Measurements from ENCODE around the gene KRT7. TPM values are rescaled to one million over a fixed set of nuclear protein-coding genes. Genes with fewer than 3 reads are reported as not detected.

Gene KRT7
- total and polyA plus RNA-seq, 2 donors: 2.8 to 34.7 TPM

GRCh38 chr12:52197371-52198231 lies 35.4 kb upstream of the KRT7 start:
- H3K4me1 ChIP-seq (ENCODE audit: control insufficient read depth in 2 of 2, insufficient read depth in 2 of 2, low read length in 2 of 2): peaks cover 0 to 3% of the 10 kb centered on the region in 2 donors
- no peak for DNase-seq (ENCODE audit: low read depth in 6 of 9, low spot score in 9 of 9)
- no peaks in the 10 kb centered on the region for H3K36me3 ChIP-seq (ENCODE audit: control insufficient read depth in 2 of 2, insufficient read depth in 2 of 2, low read length in 1 of 2)
- no peak overlapping the region for H3K4me3 ChIP-seq (ENCODE audit: low read length in 2 of 2)
- H3K9me3 ChIP-seq (ENCODE audit: control insufficient read depth in 2 of 2, insufficient read depth in 1 of 2, low read length in 1 of 2): no peaks in the 10 kb centered on the region
- no peak overlapping the region for H3K27ac ChIP-seq (ENCODE audit: low read depth in 1 of 2, low read length in 1 of 2)
- peaks cover 0 to 12% of the 10 kb centered on the region in 2 donors for H3K27me3 ChIP-seq (ENCODE audit: control insufficient read depth in 2 of 2, insufficient read depth in 1 of 2, low read length in 1 of 2)
- 80% methylated on average over 11 of the region's 11 CpGs for WGBS

DNA sequence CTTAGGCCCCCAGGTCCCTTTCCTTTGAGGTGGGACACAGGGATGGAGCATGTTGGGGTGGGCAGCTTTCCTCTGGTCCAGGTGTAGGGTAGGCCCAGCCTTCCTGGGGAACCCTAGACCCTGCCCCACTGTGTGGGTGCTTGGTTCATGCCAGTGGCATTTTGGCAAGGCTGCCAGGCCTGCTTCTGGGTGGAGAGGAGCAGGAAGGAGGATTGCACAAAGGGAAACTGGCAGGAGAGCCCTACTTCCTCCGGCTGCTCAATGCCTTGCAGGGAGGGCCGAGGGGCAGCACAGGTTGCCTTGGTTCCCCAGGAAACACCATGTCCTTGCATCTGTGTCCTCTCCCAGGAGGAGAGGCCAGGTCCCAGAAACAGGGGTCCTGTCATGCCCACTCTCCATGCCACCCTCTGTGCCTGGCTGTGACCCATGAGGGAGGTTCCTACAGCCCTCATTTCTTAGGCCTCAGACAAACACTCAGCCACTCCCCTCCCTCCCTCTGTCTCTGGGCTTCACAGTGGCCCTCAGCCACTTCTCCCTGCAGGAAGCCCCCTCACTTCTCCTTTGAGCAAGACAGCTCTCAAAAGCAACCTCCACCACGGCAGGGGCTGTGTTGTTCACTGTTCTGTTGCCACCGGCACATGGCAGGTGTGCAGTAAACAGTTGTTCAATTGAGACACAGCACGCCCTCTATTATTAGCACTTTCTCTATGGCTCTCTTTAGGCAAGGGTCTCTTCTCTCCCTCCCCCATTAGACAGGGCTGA lies 34.4 kb upstream of the KRT7 start:
- H3K27ac ChIP-seq (ENCODE audit: low read depth in 1 of 2, low read length in 1 of 2): no peak overlapping the region
- H3K4me1 ChIP-seq (ENCODE audit: control insufficient read depth in 2 of 2, insufficient read depth in 2 of 2, low read length in 2 of 2): peaks cover 0 to 3% of the 10 kb centered on the region in 2 donors
- H3K4me3 ChIP-seq (ENCODE audit: low read length in 2 of 2): no peak overlapping the region
- no peak for DNase-seq (ENCODE audit: low read depth in 6 of 9, low spot score in 9 of 9)
- H3K36me3 ChIP-seq (ENCODE audit: control insufficient read depth in 2 of 2, insufficient read depth in 2 of 2, low read length in 1 of 2): no peaks in the 10 kb centered on the region
- WGBS: 49% methylated on average over 5 of the region's 5 CpGs
- H3K27me3 ChIP-seq (ENCODE audit: control insufficient read depth in 2 of 2, insufficient read depth in 1 of 2, low read length in 1 of 2): peaks cover 0 to 19% of the 10 kb centered on the region in 2 donors
- H3K9me3 ChIP-seq (ENCODE audit: control insufficient read depth in 2 of 2, insufficient read depth in 1 of 2, low read length in 1 of 2): no peaks in the 10 kb centered on the region

- H3K27me3 ChIP-seq (ENCODE audit: control insufficient read depth in 2 of 2, insufficient read depth in 1 of 2, low read length in 1 of 2): peaks cover 0 to 25% of the 10 kb centered on the region in 2 donors
- H3K9me3 ChIP-seq (ENCODE audit: control insufficient read depth in 2 of 2, insufficient read depth in 1 of 2, low read length in 1 of 2): no peaks in the 10 kb centered on the region
- 97% methylated on average over 8 of the region's 8 CpGs for WGBS
- no peak overlapping the region for H3K4me3 ChIP-seq (ENCODE audit: low read length in 2 of 2)
- DNase-seq (ENCODE audit: low read depth in 6 of 9, low spot score in 9 of 9): no peak
- no peaks in the 10 kb centered on the region for H3K36me3 ChIP-seq (ENCODE audit: control insufficient read depth in 2 of 2, insufficient read depth in 2 of 2, low read length in 1 of 2)
- H3K4me1 ChIP-seq (ENCODE audit: control insufficient read depth in 2 of 2, insufficient read depth in 2 of 2, low read length in 2 of 2): peaks cover 0 to 3% of the 10 kb centered on the region in 2 donors
- no peak overlapping the region for H3K27ac ChIP-seq (ENCODE audit: low read depth in 1 of 2, low read length in 1 of 2)
These were observed 33.6 kb upstream of the KRT7 start for GRCh38 chr12:52199294-52199919.

- no peak overlapping the region for H3K27ac ChIP-seq (ENCODE audit: low read depth in 1 of 2, low read length in 1 of 2)
- H3K36me3 ChIP-seq (ENCODE audit: control insufficient read depth in 2 of 2, insufficient read depth in 2 of 2, low read length in 1 of 2): no peaks in the 10 kb centered on the region
- no peak overlapping the region for H3K4me3 ChIP-seq (ENCODE audit: low read length in 2 of 2)
- H3K9me3 ChIP-seq (ENCODE audit: control insufficient read depth in 2 of 2, insufficient read depth in 1 of 2, low read length in 1 of 2): no peaks in the 10 kb centered on the region
- H3K27me3 ChIP-seq (ENCODE audit: control insufficient read depth in 2 of 2, insufficient read depth in 1 of 2, low read length in 1 of 2): peaks cover 0 to 27% of the 10 kb centered on the region in 2 donors
- DNase-seq (ENCODE audit: low read depth in 6 of 9, low spot score in 9 of 9): no peak
- H3K4me1 ChIP-seq (ENCODE audit: control insufficient read depth in 2 of 2, insufficient read depth in 2 of 2, low read length in 2 of 2): peaks cover 0 to 3% of the 10 kb centered on the region in 2 donors
- 98% methylated on average over 13 of the region's 13 CpGs for WGBS
These were observed 32.8 kb upstream of the KRT7 start for GRCh38 chr12:52200086-52200780.

DNA sequence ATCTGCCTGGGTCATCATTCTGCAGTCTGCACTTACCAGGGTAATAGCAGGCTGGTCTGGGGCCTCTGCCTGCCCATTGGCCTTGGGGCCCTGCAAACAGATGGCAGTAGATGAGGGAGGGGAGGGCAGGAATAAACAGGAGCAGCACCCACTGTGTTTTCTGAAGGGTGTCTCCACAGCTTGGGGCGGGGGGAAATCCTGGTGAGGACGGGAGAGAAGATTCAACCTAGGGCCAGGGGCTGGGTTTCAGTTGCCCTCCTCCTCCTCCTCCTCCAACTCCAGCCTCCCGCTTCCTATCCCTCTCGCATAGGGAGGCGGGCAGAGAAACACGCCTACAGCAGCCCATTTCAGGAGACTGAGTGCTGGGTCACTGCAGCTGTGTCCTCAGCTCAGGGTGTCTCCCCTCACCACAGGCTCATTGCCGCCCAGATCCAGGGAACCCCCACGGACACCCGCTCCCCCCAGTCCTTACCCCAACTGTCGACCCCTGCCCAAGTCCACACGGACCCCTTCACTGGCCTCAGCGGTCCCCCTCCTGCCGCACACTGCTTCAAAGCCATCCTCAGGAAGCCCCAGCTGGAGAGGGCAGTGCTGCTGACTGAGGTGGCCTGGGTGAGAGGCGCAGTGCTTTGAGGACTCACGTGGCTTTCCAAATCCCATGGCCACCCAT lies 32.1 kb upstream of the KRT7 start:
- H3K4me3 ChIP-seq (ENCODE audit: low read length in 2 of 2): no peak overlapping the region
- no peak for DNase-seq (ENCODE audit: low read depth in 6 of 9, low spot score in 9 of 9)
- no peak overlapping the region for H3K27ac ChIP-seq (ENCODE audit: low read depth in 1 of 2, low read length in 1 of 2)
- peaks cover 0 to 3% of the 10 kb centered on the region in 2 donors for H3K4me1 ChIP-seq (ENCODE audit: control insufficient read depth in 2 of 2, insufficient read depth in 2 of 2, low read length in 2 of 2)
- peaks cover 0 to 27% of the 10 kb centered on the region in 2 donors for H3K27me3 ChIP-seq (ENCODE audit: control insufficient read depth in 2 of 2, insufficient read depth in 1 of 2, low read length in 1 of 2)
- H3K9me3 ChIP-seq (ENCODE audit: control insufficient read depth in 2 of 2, insufficient read depth in 1 of 2, low read length in 1 of 2): no peaks in the 10 kb centered on the region
- WGBS: 90% methylated on average over 15 of the region's 15 CpGs
- no peaks in the 10 kb centered on the region for H3K36me3 ChIP-seq (ENCODE audit: control insufficient read depth in 2 of 2, insufficient read depth in 2 of 2, low read length in 1 of 2)

GRCh38 chr12:52201451-52201839 lies 31.6 kb upstream of the KRT7 start:
- no peak overlapping the region for H3K27ac ChIP-seq (ENCODE audit: low read depth in 1 of 2, low read length in 1 of 2)
- H3K9me3 ChIP-seq (ENCODE audit: control insufficient read depth in 2 of 2, insufficient read depth in 1 of 2, low read length in 1 of 2): no peaks in the 10 kb centered on the region
- H3K27me3 ChIP-seq (ENCODE audit: control insufficient read depth in 2 of 2, insufficient read depth in 1 of 2, low read length in 1 of 2): peaks cover 0 to 27% of the 10 kb centered on the region in 2 donors
- no peak for DNase-seq (ENCODE audit: low read depth in 6 of 9, low spot score in 9 of 9)
- H3K4me3 ChIP-seq (ENCODE audit: low read length in 2 of 2): no peak overlapping the region
- no peaks in the 10 kb centered on the region for H3K36me3 ChIP-seq (ENCODE audit: control insufficient read depth in 2 of 2, insufficient read depth in 2 of 2, low read length in 1 of 2)
- 80% methylated on average over 3 of the region's 3 CpGs for WGBS
- peaks cover 0 to 3% of the 10 kb centered on the region in 2 donors for H3K4me1 ChIP-seq (ENCODE audit: control insufficient read depth in 2 of 2, insufficient read depth in 2 of 2, low read length in 2 of 2)

- DNase-seq (ENCODE audit: low read depth in 6 of 9, low spot score in 9 of 9): no peak
- no peak overlapping the region for H3K27ac ChIP-seq (ENCODE audit: low read depth in 1 of 2, low read length in 1 of 2)
These were observed 30.5 kb upstream of the KRT7 start for GRCh38 chr12:52202361-52203078.

More at GRCh38 chr12:52202361-52203078, 30.5 kb upstream of the KRT7 start:
- Histone ChIP-seq H3K9me3 (ENCODE audit: control insufficient read depth in 2 of 2, insufficient read depth in 1 of 2, low read length in 1 of 2) (no peaks in the 10 kb centered on the region), H3K4me1 (ENCODE audit: control insufficient read depth in 2 of 2, insufficient read depth in 2 of 2, low read length in 2 of 2) (peaks cover 0 to 3% of the 10 kb centered on the region in 2 donors), H3K4me3 (ENCODE audit: low read length in 2 of 2) (no peak overlapping the region), H3K27me3 (ENCODE audit: control insufficient read depth in 2 of 2, insufficient read depth in 1 of 2, low read length in 1 of 2) (peaks cover 0 to 27% of the 10 kb centered on the region in 2 donors), H3K36me3 (ENCODE audit: control insufficient read depth in 2 of 2, insufficient read depth in 2 of 2, low read length in 1 of 2) (no peaks in the 10 kb centered on the region)
- WGBS: 77% methylated on average over 18 of the region's 18 CpGs
